ENCODE data around the gene SCARB1. TPM values are rescaled to one million over a fixed set of nuclear protein-coding genes. Genes with fewer than 3 reads are reported as not detected.

Gene SCARB1
- total RNA-seq, 1 donor from 2014 or later, result 24.0 TPM

DNA sequence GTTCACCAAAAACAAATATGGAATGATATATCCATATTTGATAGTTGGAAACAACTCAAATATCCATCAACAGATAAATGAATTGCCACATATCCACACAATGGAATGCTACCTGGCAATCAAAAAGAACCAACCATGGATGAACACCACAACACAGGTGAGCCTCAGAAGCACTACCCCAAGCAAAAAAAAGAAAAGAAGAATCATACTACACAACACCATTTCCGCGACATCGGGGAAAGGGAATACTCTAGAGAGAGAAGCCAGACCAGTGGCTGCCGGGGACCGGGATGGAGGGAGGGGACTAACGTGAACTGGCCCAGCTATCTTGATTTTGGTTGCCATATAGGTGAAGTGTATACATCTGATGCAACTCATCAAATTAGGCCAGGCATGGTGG, 41.4 kb downstream of the SCARB1 start:
- DNase-seq (no peak), ATAC-seq (no peak)
- Histone ChIP-seq H3K27ac (no peak overlapping the region), H3K9me3 (no peaks in the 10 kb centered on the region), H3K27me3 (ENCODE audit: low read depth) (no peaks in the 10 kb centered on the region), H3K36me3 (no peaks in the 10 kb centered on the region), H3K4me1 (no peaks in the 10 kb centered on the region), H3K4me3 (no peak overlapping the region)
- intact Hi-C loops (cut with DNase I), result no loop called here
- TF ChIP-seq, protein P1, sequence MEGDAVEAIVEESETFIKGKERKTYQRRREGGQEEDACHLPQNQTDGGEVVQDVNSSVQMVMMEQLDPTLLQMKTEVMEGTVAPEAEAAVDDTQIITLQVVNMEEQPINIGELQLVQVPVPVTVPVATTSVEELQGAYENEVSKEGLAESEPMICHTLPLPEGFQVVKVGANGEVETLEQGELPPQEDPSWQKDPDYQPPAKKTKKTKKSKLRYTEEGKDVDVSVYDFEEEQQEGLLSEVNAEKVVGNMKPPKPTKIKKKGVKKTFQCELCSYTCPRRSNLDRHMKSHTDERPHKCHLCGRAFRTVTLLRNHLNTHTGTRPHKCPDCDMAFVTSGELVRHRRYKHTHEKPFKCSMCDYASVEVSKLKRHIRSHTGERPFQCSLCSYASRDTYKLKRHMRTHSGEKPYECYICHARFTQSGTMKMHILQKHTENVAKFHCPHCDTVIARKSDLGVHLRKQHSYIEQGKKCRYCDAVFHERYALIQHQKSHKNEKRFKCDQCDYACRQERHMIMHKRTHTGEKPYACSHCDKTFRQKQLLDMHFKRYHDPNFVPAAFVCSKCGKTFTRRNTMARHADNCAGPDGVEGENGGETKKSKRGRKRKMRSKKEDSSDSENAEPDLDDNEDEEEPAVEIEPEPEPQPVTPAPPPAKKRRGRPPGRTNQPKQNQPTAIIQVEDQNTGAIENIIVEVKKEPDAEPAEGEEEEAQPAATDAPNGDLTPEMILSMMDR (IDR thresholded peaks at IDR 0.05), result no peak

DNA sequence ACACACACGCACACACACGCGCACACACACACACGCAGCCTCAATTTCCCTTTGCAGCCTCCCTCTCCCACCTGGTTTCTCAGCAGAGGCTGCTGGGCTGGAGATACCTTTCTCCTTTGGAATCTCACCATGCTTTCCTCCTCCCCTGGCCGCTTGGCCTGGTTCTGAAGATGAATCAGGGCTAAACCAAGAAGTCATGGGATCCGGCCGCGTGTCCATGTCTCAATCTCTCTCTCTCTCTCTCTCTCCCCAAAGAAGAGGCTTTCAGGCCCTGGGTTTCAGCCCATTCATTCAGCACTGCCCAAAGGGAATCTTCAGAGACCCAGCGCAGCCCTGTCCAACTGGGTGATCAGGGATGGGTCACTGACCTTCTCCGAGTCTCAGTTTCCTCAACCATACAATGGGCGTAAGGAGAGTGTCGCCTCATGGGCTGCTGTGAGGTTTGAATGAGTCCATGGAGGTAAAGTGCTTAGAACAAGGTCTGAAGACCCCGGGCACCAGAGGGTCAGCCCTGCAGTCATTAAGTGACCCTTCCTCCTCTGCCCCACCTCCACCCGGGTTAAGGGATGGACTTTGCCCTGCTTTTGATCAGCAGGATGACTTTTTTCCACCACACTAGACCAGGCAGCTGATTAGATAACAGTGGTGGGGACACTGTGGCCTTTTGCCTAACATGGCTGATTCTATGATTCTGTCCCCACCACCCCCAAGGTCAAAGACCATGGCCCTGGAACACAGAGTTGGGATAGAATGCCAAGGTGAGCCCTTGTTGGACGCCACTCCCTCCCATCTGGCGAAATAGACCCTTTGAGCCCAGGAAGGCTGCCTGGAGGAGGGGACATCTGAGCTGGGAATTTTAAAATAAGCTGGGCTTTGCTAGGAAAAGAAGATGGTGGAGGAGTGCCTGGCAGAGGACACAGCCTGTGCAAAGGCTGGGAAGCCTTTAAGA, 42.1 kb downstream of the SCARB1 start:
- intact Hi-C loops (cut with DNase I), result no loop called here
- DNase-seq, result no peak
- H3K27ac ChIP-seq, result no peak overlapping the region
- TF ChIP-seq, protein P1 (IDR thresholded peaks at IDR 0.05), result no peak
- no peaks in the 10 kb centered on the region for H3K4me1 ChIP-seq
- no peak overlapping the region for H3K4me3 ChIP-seq
- H3K27me3 ChIP-seq (ENCODE audit: low read depth), result no peaks in the 10 kb centered on the region
- no peak for ATAC-seq
- no peaks in the 10 kb centered on the region for H3K9me3 ChIP-seq
- no peaks in the 10 kb centered on the region for H3K36me3 ChIP-seq

DNA sequence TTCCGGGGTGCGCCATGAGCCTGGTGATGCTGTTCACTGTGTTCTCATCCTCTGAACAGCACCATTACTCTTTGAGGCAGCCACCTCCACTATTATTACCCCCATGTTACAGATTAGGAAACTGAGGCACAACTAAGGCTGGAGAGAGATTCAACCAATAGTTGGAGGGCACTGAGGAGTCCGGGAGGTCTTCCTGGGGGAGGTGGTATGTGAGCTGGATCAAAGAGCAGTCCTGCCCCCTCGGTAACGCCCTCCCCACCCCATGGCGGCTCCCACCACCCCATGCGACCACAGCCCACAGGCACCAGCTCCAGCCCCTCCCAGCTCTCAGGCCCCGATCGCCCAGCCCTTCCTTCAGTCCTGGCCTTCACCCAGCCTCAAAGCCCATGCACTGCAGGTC, 43.5 kb downstream of the SCARB1 start:
- H3K4me1 ChIP-seq, result no peaks in the 10 kb centered on the region
- ATAC-seq (no peak), DNase-seq (no peak)
- no peak overlapping the region for H3K27ac ChIP-seq
- TF ChIP-seq, protein P1 (IDR thresholded peaks at IDR 0.05), result no peak
- no peaks in the 10 kb centered on the region for H3K27me3 ChIP-seq (ENCODE audit: low read depth)
- no peak overlapping the region for H3K4me3 ChIP-seq
- intact Hi-C loops (cut with DNase I), result no loop called here
- no peaks in the 10 kb centered on the region for H3K36me3 ChIP-seq
- no peaks in the 10 kb centered on the region for H3K9me3 ChIP-seq

- Histone ChIP-seq H3K27ac (no peak overlapping the region), H3K4me3 (no peak overlapping the region), H3K4me1 (no peaks in the 10 kb centered on the region), H3K9me3 (no peaks in the 10 kb centered on the region), H3K27me3 (ENCODE audit: low read depth) (no peaks in the 10 kb centered on the region), H3K36me3 (no peaks in the 10 kb centered on the region)
- intact Hi-C loops (cut with DNase I), result no loop called here
- DNase-seq (no peak), ATAC-seq (no peak)
- TF ChIP-seq, protein P1 (IDR thresholded peaks at IDR 0.05), result no peak
Measured at GRCh38 chr12:124819525-124819924, 44.1 kb downstream of the SCARB1 start.

- TF ChIP-seq, protein P1 (IDR thresholded peaks at IDR 0.05), result no peak
- Histone ChIP-seq H3K27me3 (ENCODE audit: low read depth) (no peaks in the 10 kb centered on the region), H3K4me1 (no peaks in the 10 kb centered on the region), H3K4me3 (no peak overlapping the region), H3K27ac (no peak overlapping the region), H3K9me3 (no peaks in the 10 kb centered on the region), H3K36me3 (peaks cover 1% of the 10 kb centered on the region)
- intact Hi-C loops (cut with DNase I), result no loop called here
- no peak for DNase-seq
- ATAC-seq, result no peak
Measured at GRCh38 chr12:124819080-124819479, 44.6 kb downstream of the SCARB1 start.

Data from lower lobe of right lung (tissue), 2 donors.